H9 (cell line): ENCODE results near the gene TOX4. TPM values are rescaled to one million over a fixed set of nuclear protein-coding genes. Genes with fewer than 3 reads are reported as not detected.

ENCODE experiments used
- DNase-seq: peaks from one replicate; pipeline ENCODE4 v3.0.0-alpha.2; 2017
- H2AFZ ChIP-seq: one replicate; pipeline ENCODE4 v1.6.1; 2013; ENCODE audit warnings: mild to moderate bottlenecking, low read length, control low read depth, moderate library complexity
- H2AK5ac ChIP-seq: 2 replicates; pipeline ENCODE4 v1.6.1; 2013; ENCODE audit warnings: low read length, control low read depth, mixed read lengths; ENCODE audit not compliant: insufficient read length
- H2BK120ac ChIP-seq: one replicate; pipeline ENCODE4 v1.6.1; 2013; ENCODE audit warnings: low read depth, mild to moderate bottlenecking, low read length, control low read depth, inconsistent platforms; ENCODE audit not compliant: poor library complexity, severe bottlenecking
- H2BK12ac ChIP-seq: 2 replicates; pipeline ENCODE4 v1.6.1; 2013; ENCODE audit warnings: low read length, control low read depth, mixed read lengths, low read depth; ENCODE audit not compliant: insufficient read length
- H2BK15ac ChIP-seq: 2 replicates; pipeline ENCODE4 v1.6.1; 2013; ENCODE audit warnings: low read depth, low read length, control low read depth
- H2BK20ac ChIP-seq: one replicate; pipeline ENCODE4 v1.6.1; 2013; ENCODE audit warnings: low read depth, mild to moderate bottlenecking, low read length, control low read depth, inconsistent platforms; ENCODE audit not compliant: poor library complexity, severe bottlenecking
- H2BK5ac ChIP-seq: 2 replicates; pipeline ENCODE4 v1.6.1; 2013; ENCODE audit warnings: low read length, control low read depth, mixed read lengths; ENCODE audit not compliant: insufficient read length
- H3K14ac ChIP-seq: 2 replicates; pipeline ENCODE4 v1.6.1; 2013; ENCODE audit warnings: low read length, control low read depth; ENCODE audit not compliant: insufficient read depth
- H3K18ac ChIP-seq: 2 replicates; pipeline ENCODE4 v1.6.1; 2013; ENCODE audit warnings: low read depth, mild to moderate bottlenecking, mixed read lengths, low read length, control low read depth; ENCODE audit not compliant: insufficient read length
- H3K23ac ChIP-seq: 2 replicates; pipeline ENCODE4 v1.6.1; 2013; ENCODE audit warnings: low read length, control low read depth, mixed read lengths, low read depth; ENCODE audit not compliant: insufficient read length
- H3K23me2 ChIP-seq: 2 replicates; pipeline ENCODE4 v1.6.1; 2013; ENCODE audit warnings: low read depth, mild to moderate bottlenecking, mixed read lengths, low read length, control low read depth; ENCODE audit not compliant: insufficient read length, poor library complexity, severe bottlenecking
- H3K27ac ChIP-seq: 2 replicates; pipeline ENCODE4 v1.5.1; 2013; ENCODE audit warnings: low read length, control low read depth, mixed read lengths, low read depth; ENCODE audit not compliant: insufficient read length
- H3K27me3 ChIP-seq: 2 replicates; pipeline ENCODE4 v1.6.1; 2013; ENCODE audit warnings: low read length, control low read depth, inconsistent platforms; ENCODE audit not compliant: insufficient read depth
- H3K4ac ChIP-seq: 2 replicates; pipeline ENCODE4 v1.6.1; 2013; ENCODE audit warnings: low read depth, mild to moderate bottlenecking, control low read depth, inconsistent platforms, low read length, moderate library complexity
- H3K4me1 ChIP-seq: 2 replicates; pipeline ENCODE4 v1.6.1; 2013; ENCODE audit warnings: low read length, control low read depth, inconsistent platforms; ENCODE audit not compliant: insufficient read depth
- H3K4me2 ChIP-seq: 2 replicates; pipeline ENCODE4 v1.6.1; 2013; ENCODE audit warnings: low read length, control low read depth, mixed read lengths; ENCODE audit not compliant: insufficient read length, insufficient read depth
- H3K56ac ChIP-seq: 2 replicates; pipeline ENCODE4 v1.6.1; 2013; ENCODE audit warnings: low read depth, mild to moderate bottlenecking, mixed read lengths, low read length, control low read depth; ENCODE audit not compliant: insufficient read length
- H3K79me1 ChIP-seq: 2 replicates; pipeline ENCODE4 v1.6.1; 2013; ENCODE audit warnings: low read depth, mild to moderate bottlenecking, moderate library complexity, low read length, control low read depth, inconsistent platforms; ENCODE audit not compliant: insufficient read depth, poor library complexity, severe bottlenecking
- H3K79me2 ChIP-seq: 2 replicates; pipeline ENCODE4 v1.6.1; 2013; ENCODE audit warnings: low read length, control low read depth, inconsistent platforms; ENCODE audit not compliant: insufficient read depth
- H3K9ac ChIP-seq: 2 replicates; pipeline ENCODE4 v1.6.1; 2013; ENCODE audit warnings: low read length, control low read depth, mixed read lengths; ENCODE audit not compliant: insufficient read length; ENCODE audit errors: extremely low read depth
- H3K9me3 ChIP-seq: one replicate; pipeline ENCODE4 v1.6.1; 2013; ENCODE audit warnings: low read depth, low read length, inconsistent platforms; ENCODE audit not compliant: control insufficient read depth
- H3T11ph ChIP-seq: one replicate; pipeline ENCODE4 v1.6.1; 2013; ENCODE audit warnings: mild to moderate bottlenecking, low read length, control low read depth, inconsistent platforms
- H4K20me1 ChIP-seq: one replicate; pipeline ENCODE4 v1.6.1; 2013; ENCODE audit not compliant: control insufficient read depth, insufficient read length, insufficient read depth
- H4K5ac ChIP-seq: 2 replicates; pipeline ENCODE4 v1.6.1; 2013; ENCODE audit warnings: low read depth, mild to moderate bottlenecking, mixed read lengths, low read length, control low read depth; ENCODE audit not compliant: insufficient read length
- H4K8ac ChIP-seq: replicated peaks from 2 replicates; pipeline ENCODE4 v1.6.1; 2013; ENCODE audit warnings: low read length, control low read depth, mixed read lengths, low read depth; ENCODE audit not compliant: insufficient read length
- H4K91ac ChIP-seq: 2 replicates; pipeline ENCODE4 v1.6.1; 2013; ENCODE audit warnings: low read depth, mild to moderate bottlenecking, moderate library complexity, mixed read lengths, low read length, control low read depth; ENCODE audit not compliant: insufficient read length
- H3K27ac Mint-ChIP-seq, 3 experiments: 2 replicates in 2 of 3; 3 replicates in 1 of 3; pipeline ENCODE4 v1.8.0; 2020 to 2021; ENCODE audit warnings: mixed read lengths in 3 of 3, mild to moderate bottlenecking in 1 of 3, moderate library complexity in 1 of 3
- H3K27me3 Mint-ChIP-seq: 2 replicates; pipeline ENCODE4 v1.8.0; 2021; ENCODE audit warnings: low read depth, mild to moderate bottlenecking, moderate library complexity, mixed read lengths
- H3K36me3 Mint-ChIP-seq, 3 experiments: 2 replicates in 2 of 3; 3 replicates in 1 of 3; pipeline ENCODE4 v1.8.0; 2020 to 2021; ENCODE audit warnings: low read depth in 3 of 3, mixed read lengths in 3 of 3; ENCODE audit not compliant: insufficient read depth in 1 of 3
- H3K4me1 Mint-ChIP-seq, 2 experiments: 2 replicates each; pipeline ENCODE4 v1.8.0; 2020; ENCODE audit warnings: mixed read lengths in 2 of 2
- H3K4me3 Mint-ChIP-seq, 2 experiments: 2 replicates in 1 of 2; 3 replicates in 1 of 2; pipeline ENCODE4 v1.8.0; 2020 to 2021; ENCODE audit warnings: mild to moderate bottlenecking in 2 of 2, mixed read lengths in 2 of 2, moderate library complexity in 1 of 2
- H3K9me3 Mint-ChIP-seq, 2 experiments: 2 replicates in 1 of 2; 3 replicates in 1 of 2; pipeline ENCODE4 v1.8.0; 2020; ENCODE audit warnings: mild to moderate bottlenecking in 2 of 2, mixed read lengths in 2 of 2, moderate library complexity in 1 of 2
- WGBS: extraction: QIAGEN DNeasy Blood & Tissue Kit; methylation state at CpG from one replicate; pipeline ENCODE4 v1.1.7; 2013; ENCODE audit warnings: missing lambda C conversion rate, low lambda C conversion rate, mixed read lengths; ENCODE audit not compliant: insufficient read length; ENCODE audit errors: extremely low coverage; 5-methylcytosine and 5-hydroxymethylcytosine counted together
- total RNA-seq: library from RNA; stranded (reverse); gene quantifications from 2 replicates; pipeline ENCODE4 v1.2.1, GENCODE V29; 2021
- TF ChIP-seq, protein P1 (sequence below): fragments of 200-600 bp; sonication (generic); conservative IDR thresholded peaks from 3 replicates; pipeline ENCODE4 v1.8.0; 2021; ENCODE audit warnings: antibody characterized with exemption, mild to moderate bottlenecking

The TOX4 gene
- total RNA-seq, 1 experiment from 2014 or later: 64.7 TPM

GRCh38 chr14:21510735-21511657 is 34.0 kb downstream of the TOX4 start, which contains the start of gene METTL3:
METTL3 (minus strand) TSS chr14:21511340; CDS start chr14:21511223, 117 bp downstream.
- TF ChIP-seq, protein P1, sequence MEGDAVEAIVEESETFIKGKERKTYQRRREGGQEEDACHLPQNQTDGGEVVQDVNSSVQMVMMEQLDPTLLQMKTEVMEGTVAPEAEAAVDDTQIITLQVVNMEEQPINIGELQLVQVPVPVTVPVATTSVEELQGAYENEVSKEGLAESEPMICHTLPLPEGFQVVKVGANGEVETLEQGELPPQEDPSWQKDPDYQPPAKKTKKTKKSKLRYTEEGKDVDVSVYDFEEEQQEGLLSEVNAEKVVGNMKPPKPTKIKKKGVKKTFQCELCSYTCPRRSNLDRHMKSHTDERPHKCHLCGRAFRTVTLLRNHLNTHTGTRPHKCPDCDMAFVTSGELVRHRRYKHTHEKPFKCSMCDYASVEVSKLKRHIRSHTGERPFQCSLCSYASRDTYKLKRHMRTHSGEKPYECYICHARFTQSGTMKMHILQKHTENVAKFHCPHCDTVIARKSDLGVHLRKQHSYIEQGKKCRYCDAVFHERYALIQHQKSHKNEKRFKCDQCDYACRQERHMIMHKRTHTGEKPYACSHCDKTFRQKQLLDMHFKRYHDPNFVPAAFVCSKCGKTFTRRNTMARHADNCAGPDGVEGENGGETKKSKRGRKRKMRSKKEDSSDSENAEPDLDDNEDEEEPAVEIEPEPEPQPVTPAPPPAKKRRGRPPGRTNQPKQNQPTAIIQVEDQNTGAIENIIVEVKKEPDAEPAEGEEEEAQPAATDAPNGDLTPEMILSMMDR: no peak
- Mint-ChIP-seq H3K9me3 (peaks cover 3 to 7% of the 10 kb centered on the region in 2 experiments; a peak in 4 of 5 replicates), H3K27ac (peak within 1 kb of the TSS; percentile 98 to 99 (median 98)), H3K36me3 (peaks cover 32 to 38% (median 32%) of the 10 kb centered on the region in 3 experiments), H3K4me3 (peak within 1 kb of the TSS; percentile 99), H3K27me3 (no peaks in the 10 kb centered on the region), H3K4me1 (peaks cover 27 to 36% of the 10 kb centered on the region in 2 experiments)
- Histone ChIP-seq H3K14ac (peak within 1 kb of the TSS; percentile 66), H4K91ac (no peak within 1 kb of the TSS), H3T11ph (no peak within 1 kb of the TSS), H3K27ac (peak within 1 kb of the TSS; percentile 29), H3K23me2 (no peaks in the 10 kb centered on the region), H3K18ac (peak within 1 kb of the TSS; percentile 57), H2BK12ac (no peak within 1 kb of the TSS), H3K56ac (no peak within 1 kb of the TSS), H3K79me1 (peaks cover 3% of the 10 kb centered on the region), H3K27me3 (no peaks in the 10 kb centered on the region), H3K23ac (no peak within 1 kb of the TSS), H2BK5ac (no peak within 1 kb of the TSS), H3K4ac (no peak within 1 kb of the TSS), H2BK20ac (no peak within 1 kb of the TSS), H3K4me2 (peak within 1 kb of the TSS; percentile 30), H2AK5ac (no peak within 1 kb of the TSS), H3K9ac (peak within 1 kb of the TSS; percentile 90), H2BK120ac (no peak within 1 kb of the TSS), H4K8ac (no peak within 1 kb of the TSS), H4K20me1 (no peaks in the 10 kb centered on the region), H2AFZ (no peak within 1 kb of the TSS), H3K9me3 (no peaks in the 10 kb centered on the region), H4K5ac (no peak within 1 kb of the TSS), H3K79me2 (peaks cover 17% of the 10 kb centered on the region; the same call in 1 of the 2 replicates), H3K4me1 (no peaks in the 10 kb centered on the region), H2BK15ac (no peak within 1 kb of the TSS; the same call in 1 of the 2 replicates)
- WGBS: no CpG with 5 or more reads among the region's 53 CpGs
- DNase-seq: peak; percentile 98
